Activated CD4-positive, alpha-beta T cell treated with anti-CD3 and anti-CD28 coated beads, Interleukin-2, amount 50 U/mL, for 16 hours (primary cell): ENCODE results near the gene FBXO10.
"Not testable (repeated sequence)": the region's sequence is repeated elsewhere in the genome, so short reads cannot be mapped to it uniquely, and the experiment has no call there.

Source experiments
- DNase-seq: peaks from one replicate; pipeline ENCODE4 v3.0.0-alpha.2; 2020

FBXO10 gene

GRCh38 chr9:37575921-37576721, at the start of gene FBXO10:
TSS of gene FBXO10 (minus strand) at chr9:37576380. CDS start at chr9:37541768, 34,612 bp downstream.
- peak; percentile 35 for DNase-seq

GRCh38 chr9:37625758-37626147, 49.6 kb upstream of the FBXO10 start:
- DNase-seq, result no peak

- DNase-seq, result no peak
These were observed 49.0 kb upstream of the FBXO10 start for GRCh38 chr9:37625036-37625757.

- no peak for DNase-seq
These were observed 47.9 kb upstream of the FBXO10 start for GRCh38 chr9:37624073-37624472.

GRCh38 chr9:37623267-37623666, 47.1 kb upstream of the FBXO10 start:
- no peak for DNase-seq

- DNase-seq, result no peak
These were observed 46.3 kb upstream of the FBXO10 start for GRCh38 chr9:37622462-37622861.

- DNase-seq, result no peak
These were observed 45.3 kb upstream of the FBXO10 start for GRCh38 chr9:37621273-37622121.

GRCh38 chr9:37620396-37620795, 44.2 kb upstream of the FBXO10 start:
- no peak for DNase-seq

- DNase-seq, result no peak
These were observed 43.6 kb upstream of the FBXO10 start for GRCh38 chr9:37619806-37620205.

GRCh38 chr9:37618817-37619216, 42.6 kb upstream of the FBXO10 start:
- no peak for DNase-seq

GRCh38 chr9:37617832-37618231, 41.7 kb upstream of the FBXO10 start:
- no peak for DNase-seq

GRCh38 chr9:37617161-37617560, 41.0 kb upstream of the FBXO10 start:
- no peak for DNase-seq

- DNase-seq, result no peak
These were observed 35.8 kb upstream of the FBXO10 start for GRCh38 chr9:37611961-37612360.

GRCh38 chr9:37611014-37611413, 34.8 kb upstream of the FBXO10 start:
- no peak for DNase-seq

GRCh38 chr9:37609735-37610397, 33.7 kb upstream of the FBXO10 start:
- DNase-seq, result no peak

GRCh38 chr9:37608250-37608649, 32.1 kb upstream of the FBXO10 start:
- no peak for DNase-seq

GRCh38 chr9:37604296-37604695, 28.1 kb upstream of the FBXO10 start:
- no peak for DNase-seq

- no peak for DNase-seq
These were observed 26.6 kb upstream of the FBXO10 start for GRCh38 chr9:37602817-37603216.

- not testable (repeated sequence) for DNase-seq
These were observed 25.9 kb upstream of the FBXO10 start for GRCh38 chr9:37602061-37602460.

- DNase-seq, result no peak
These were observed 20.3 kb upstream of the FBXO10 start for GRCh38 chr9:37596504-37596903.

GRCh38 chr9:37593883-37594448, 17.8 kb upstream of the FBXO10 start:
- DNase-seq, result no peak
